ENCODE data around the gene CMIP.

The CMIP gene

GRCh38 chr16:81692021-81692420 is 247.4 kb downstream of the CMIP start:
- H3K4me1 Mint-ChIP-seq (ENCODE audit: low read depth) = peaks cover 7% of the 10 kb centered on the region
- no peak overlapping the region for H3K4me3 Mint-ChIP-seq
- H3K9me3 Mint-ChIP-seq (ENCODE audit: low read depth) = no peaks in the 10 kb centered on the region
- H3K27me3 Mint-ChIP-seq = no peaks in the 10 kb centered on the region
- no peak overlapping the region for H3K27ac Mint-ChIP-seq
- peaks cover 3% of the 10 kb centered on the region for H3K36me3 Mint-ChIP-seq

GRCh38 chr16:81692571-81692970 is 248.0 kb downstream of the CMIP start:
- Mint-ChIP-seq H3K27me3 (no peaks in the 10 kb centered on the region), H3K4me3 (no peak overlapping the region), H3K4me1 (ENCODE audit: low read depth) (peaks cover 7% of the 10 kb centered on the region), H3K9me3 (ENCODE audit: low read depth) (no peaks in the 10 kb centered on the region), H3K27ac (no peak overlapping the region), H3K36me3 (peaks cover 3% of the 10 kb centered on the region)

GRCh38 chr16:81693041-81693743 is 248.6 kb downstream of the CMIP start:
- H3K27ac Mint-ChIP-seq = no peak overlapping the region
- H3K27me3 Mint-ChIP-seq = no peaks in the 10 kb centered on the region
- H3K4me1 Mint-ChIP-seq (ENCODE audit: low read depth) = peaks cover 5% of the 10 kb centered on the region
- peaks cover 3% of the 10 kb centered on the region for H3K36me3 Mint-ChIP-seq
- H3K9me3 Mint-ChIP-seq (ENCODE audit: low read depth) = no peaks in the 10 kb centered on the region
- H3K4me3 Mint-ChIP-seq = no peak overlapping the region

- Mint-ChIP-seq H3K9me3 (ENCODE audit: low read depth) (no peaks in the 10 kb centered on the region), H3K27me3 (no peaks in the 10 kb centered on the region), H3K4me1 (ENCODE audit: low read depth) (peaks cover under 1% of the 10 kb centered on the region), H3K36me3 (peaks cover 3% of the 10 kb centered on the region), H3K4me3 (no peak overlapping the region), H3K27ac (no peak overlapping the region)
Observed at GRCh38 chr16:81693744-81694303, 249.2 kb downstream of the CMIP start.

- Mint-ChIP-seq H3K27ac (no peak overlapping the region), H3K36me3 (peaks cover 3% of the 10 kb centered on the region), H3K4me1 (ENCODE audit: low read depth) (no peaks in the 10 kb centered on the region), H3K9me3 (ENCODE audit: low read depth) (no peaks in the 10 kb centered on the region), H3K27me3 (no peaks in the 10 kb centered on the region), H3K4me3 (no peak overlapping the region)
Observed at GRCh38 chr16:81694494-81695280, 250.1 kb downstream of the CMIP start.

GRCh38 chr16:81695321-81696165 is 250.9 kb downstream of the CMIP start:
- Mint-ChIP-seq H3K9me3 (ENCODE audit: low read depth) (no peaks in the 10 kb centered on the region), H3K4me1 (ENCODE audit: low read depth) (no peaks in the 10 kb centered on the region), H3K36me3 (peaks cover 3% of the 10 kb centered on the region), H3K27me3 (no peaks in the 10 kb centered on the region), H3K27ac (no peak overlapping the region), H3K4me3 (no peak overlapping the region)

- Mint-ChIP-seq H3K9me3 (ENCODE audit: low read depth) (no peaks in the 10 kb centered on the region), H3K27me3 (no peaks in the 10 kb centered on the region), H3K36me3 (peaks cover 3% of the 10 kb centered on the region), H3K27ac (no peak overlapping the region), H3K4me3 (no peak overlapping the region), H3K4me1 (ENCODE audit: low read depth) (no peaks in the 10 kb centered on the region)
Observed at GRCh38 chr16:81696166-81696960, 251.8 kb downstream of the CMIP start.

GRCh38 chr16:81696961-81697615 is 252.5 kb downstream of the CMIP start:
- Mint-ChIP-seq H3K9me3 (ENCODE audit: low read depth) (no peaks in the 10 kb centered on the region), H3K36me3 (no peaks in the 10 kb centered on the region), H3K4me1 (ENCODE audit: low read depth) (no peaks in the 10 kb centered on the region), H3K27ac (no peak overlapping the region), H3K4me3 (no peak overlapping the region), H3K27me3 (no peaks in the 10 kb centered on the region)

- H3K27me3 Mint-ChIP-seq = no peaks in the 10 kb centered on the region
Observed at GRCh38 chr16:81697616-81698309, 253.2 kb downstream of the CMIP start.

GRCh38 chr16:81698310-81698641 is 253.7 kb downstream of the CMIP start:
- Mint-ChIP-seq H3K4me1 (ENCODE audit: low read depth) (no peaks in the 10 kb centered on the region), H3K36me3 (peaks cover 2% of the 10 kb centered on the region), H3K27ac (no peak overlapping the region), H3K4me3 (no peak overlapping the region), H3K9me3 (ENCODE audit: low read depth) (no peaks in the 10 kb centered on the region), H3K27me3 (no peaks in the 10 kb centered on the region)

More at GRCh38 chr16:81697616-81698309, 253.2 kb downstream of the CMIP start:
- no peaks in the 10 kb centered on the region for H3K9me3 Mint-ChIP-seq (ENCODE audit: low read depth)
- no peak overlapping the region for H3K27ac Mint-ChIP-seq
- no peak overlapping the region for H3K4me3 Mint-ChIP-seq
- H3K36me3 Mint-ChIP-seq = no peaks in the 10 kb centered on the region
- no peaks in the 10 kb centered on the region for H3K4me1 Mint-ChIP-seq (ENCODE audit: low read depth)

GRCh38 chr16:81699596-81699995 is 255.0 kb downstream of the CMIP start:
- H3K9me3 Mint-ChIP-seq (ENCODE audit: low read depth) = no peaks in the 10 kb centered on the region
- H3K36me3 Mint-ChIP-seq = peaks cover 2% of the 10 kb centered on the region
- no peaks in the 10 kb centered on the region for H3K4me1 Mint-ChIP-seq (ENCODE audit: low read depth)
- no peak overlapping the region for H3K27ac Mint-ChIP-seq
- no peak overlapping the region for H3K4me3 Mint-ChIP-seq
- H3K27me3 Mint-ChIP-seq = no peaks in the 10 kb centered on the region

GRCh38 chr16:81700071-81700779 is 255.6 kb downstream of the CMIP start:
- H3K4me1 Mint-ChIP-seq (ENCODE audit: low read depth) = no peaks in the 10 kb centered on the region
- peaks cover 2% of the 10 kb centered on the region for H3K36me3 Mint-ChIP-seq
- H3K4me3 Mint-ChIP-seq = no peak overlapping the region
- no peaks in the 10 kb centered on the region for H3K27me3 Mint-ChIP-seq
- no peaks in the 10 kb centered on the region for H3K9me3 Mint-ChIP-seq (ENCODE audit: low read depth)
- no peak overlapping the region for H3K27ac Mint-ChIP-seq

GRCh38 chr16:81700780-81701165 is 256.2 kb downstream of the CMIP start:
- Mint-ChIP-seq H3K27ac (no peak overlapping the region), H3K36me3 (peaks cover 2% of the 10 kb centered on the region), H3K9me3 (ENCODE audit: low read depth) (no peaks in the 10 kb centered on the region), H3K27me3 (no peaks in the 10 kb centered on the region), H3K4me1 (ENCODE audit: low read depth) (no peaks in the 10 kb centered on the region), H3K4me3 (no peak overlapping the region)
